K562 (cell line): ENCODE results near the gene KCNH2. TPM values are rescaled to one million over a fixed set of nuclear protein-coding genes. Genes with fewer than 3 reads are reported as not detected.

Experiments used
- CBFA2T2 ChIP-seq: fragments of 450-650 bp; conservative IDR thresholded peaks from 2 replicates; pipeline ENCODE4 v1.6.1; 2017; ENCODE audit warnings: mild to moderate bottlenecking
- CBFA2T3 ChIP-seq: fragments of 450-650 bp; IDR thresholded peaks from 2 replicates; pipeline ENCODE4 v1.6.1; 2017
- CREB1 ChIP-seq, 2 experiments: sonication (generic) in 1 of 2; formaldehyde crosslinking in 1 of 2; IDR thresholded peaks; 2 replicates each; pipeline versions ENCODE4 v1.6.1 to v1.8.0; 2012 to 2022; ENCODE audit warnings: inconsistent platforms in 1 of 2, mild to moderate bottlenecking in 1 of 2, missing genetic modification reagents in 1 of 2, moderate library complexity in 1 of 2
- CTCF ChIP-seq, 3 experiments: IDR thresholded peaks in 2 of 3; conservative IDR thresholded peaks in 1 of 3; 2 replicates each; pipeline ENCODE4 v1.5.1; 2011 to 2012; ENCODE audit warnings: low read length in 3 of 3, mild to moderate bottlenecking in 3 of 3, control low read depth in 2 of 3, improper control_type of control experiment in 1 of 3, inconsistent platforms in 1 of 3, low read depth in 1 of 3, mixed read lengths in 1 of 3, moderate library complexity in 1 of 3; ENCODE audit not compliant: insufficient read depth in 2 of 3
- DMBX1 ChIP-seq: fragments of 250-450 bp; sonication (Bioruptor Pico); IDR thresholded peaks from 2 replicates; pipeline ENCODE4 v1.8.0; 2022; ENCODE audit warnings: inconsistent platforms, mild to moderate bottlenecking, moderate library complexity, borderline replicate concordance
- EP400 ChIP-seq: fragments of 450-650 bp; IDR thresholded peaks from 2 replicates; pipeline ENCODE4 v1.6.1; 2017; ENCODE audit warnings: antibody characterized with exemption, mild to moderate bottlenecking, moderate library complexity
- HIVEP1 ChIP-seq: fragments of 250-450 bp; sonication (Bioruptor Pico); IDR thresholded peaks from 2 replicates; pipeline ENCODE4 v1.4.0; 2020; ENCODE audit warnings: mild to moderate bottlenecking
- KDM1A ChIP-seq, 2 experiments: fragments of 450-650 bp; IDR thresholded peaks; 2 replicates each; pipeline ENCODE4 v1.6.1; 2016; ENCODE audit warnings: mild to moderate bottlenecking in 2 of 2
- NCOA1 ChIP-seq: fragments of 450-650 bp; IDR thresholded peaks from 2 replicates; pipeline ENCODE4 v1.6.1; 2016; ENCODE audit warnings: low read depth
- NFE2L1 ChIP-seq: fragments of 450-650 bp; IDR thresholded peaks from 2 replicates; pipeline ENCODE4 v1.6.1; 2016; ENCODE audit warnings: missing genetic modification characterization, low read depth, mild to moderate bottlenecking, missing compliant biosample characterization, moderate library complexity, borderline replicate concordance
- OTX1 ChIP-seq: fragments of 450-650 bp; formaldehyde crosslinking; IDR thresholded peaks from 2 replicates; pipeline ENCODE4 v1.4.0; 2022; ENCODE audit warnings: mild to moderate bottlenecking
- PCBP1 ChIP-seq: fragments of 200-400 bp; formaldehyde crosslinking; IDR thresholded peaks from 2 replicates; pipeline ENCODE4 v1.6.1; 2018; ENCODE audit warnings: mild to moderate bottlenecking, low read depth, low read length; ENCODE audit not compliant: poor library complexity, severe bottlenecking
- POLR3A ChIP-seq: IDR thresholded peaks from 2 replicates; pipeline ENCODE4 v1.6.1; 2011; ENCODE audit warnings: borderline replicate concordance, mild to moderate bottlenecking, moderate library complexity; ENCODE audit not compliant: insufficient read length, insufficient read depth; ENCODE audit errors: extremely low read depth
- RAD51 ChIP-seq: fragments of 450-650 bp; IDR thresholded peaks from 2 replicates; pipeline ENCODE4 v1.7.1; 2016; ENCODE audit warnings: low read depth, mild to moderate bottlenecking, borderline replicate concordance
- RNF2 ChIP-seq: sonication (generic); IDR thresholded peaks from 2 replicates; pipeline ENCODE4 v1.6.1; 2016
- SAFB2 ChIP-seq: fragments of 200-400 bp; formaldehyde crosslinking; IDR thresholded peaks from 2 replicates; pipeline ENCODE4 v1.6.1; 2018; ENCODE audit warnings: borderline replicate concordance, low read length, low read depth, moderate library complexity; ENCODE audit not compliant: severe bottlenecking
- YY1 ChIP-seq, 3 experiments: IDR thresholded peaks; 2 replicates each; pipeline ENCODE4 v1.6.1; 2011; ENCODE audit warnings: low read length in 2 of 3, mild to moderate bottlenecking in 2 of 3, moderate library complexity in 2 of 3, borderline replicate concordance in 1 of 3, control low read depth in 1 of 3, low read depth in 1 of 3; ENCODE audit not compliant: insufficient read depth in 3 of 3, insufficient replicate concordance in 2 of 3, control insufficient read depth in 1 of 3, insufficient read length in 1 of 3; ENCODE audit errors: extremely low read depth in 1 of 3
- ZBTB34 ChIP-seq: fragments of 250-450 bp; sonication (Bioruptor Pico); IDR thresholded peaks from 2 replicates; pipeline ENCODE4 v1.8.0; 2021; ENCODE audit warnings: mild to moderate bottlenecking, moderate library complexity
- ZEB2 ChIP-seq: fragments of 450-650 bp; IDR thresholded peaks from 2 replicates; pipeline ENCODE4 v1.6.1; 2016
- ZFP1 ChIP-seq: fragments of 450-650 bp; formaldehyde crosslinking; IDR thresholded peaks from 2 replicates; pipeline ENCODE4 v1.4.0; 2020; ENCODE audit warnings: mild to moderate bottlenecking, mixed read lengths
- ZNF253 ChIP-seq: fragments of 250-450 bp; sonication (Bioruptor Pico); conservative IDR thresholded peaks from 2 replicates; pipeline ENCODE4 v1.6.1; 2021; ENCODE audit warnings: mild to moderate bottlenecking
- ZNF436 ChIP-seq: fragments of 250-450, 450-650 bp; sonication (Bioruptor Pico); formaldehyde crosslinking; IDR thresholded peaks from 2 replicates; pipeline ENCODE4 v1.7.0; 2020; ENCODE audit warnings: mild to moderate bottlenecking
- ZNF75A ChIP-seq: fragments of 450-650 bp; formaldehyde crosslinking; IDR thresholded peaks from 2 replicates; pipeline ENCODE4 v1.4.0; 2020; ENCODE audit warnings: mild to moderate bottlenecking
- ZNF830 ChIP-seq: fragments of 250-450 bp; sonication (Bioruptor Pico); IDR thresholded peaks from 2 replicates; pipeline ENCODE4 v1.5.0; 2021; ENCODE audit warnings: mild to moderate bottlenecking
- polyA plus RNA-seq, 8 experiments: library from polyadenylated mRNA; depleted of rRNA in 4 of 8; stranded (reverse) in 5 of 8; unstranded in 3 of 8; fragments of >200 nt; fragmentation: Nextera tagmentation in 2 of 8; fragmentation: Illumina TruSeq in 1 of 8; extraction: Ambion mirVana in 2 of 8; extraction: Trizol in 1 of 8; gene quantifications; 2 replicates each; pipeline versions ENCODE4 v1.2.1 to v1.2.3, GENCODE V29; 2011 to 2014; ENCODE audit warnings: inconsistent platforms in 1 of 8, missing spikeins in 1 of 8
- total RNA-seq, 7 experiments: library from RNA; depleted of rRNA in 6 of 7; stranded (reverse); fragments of >200 nt in 6 of 7; fragmentation: Illumina TruSeq in 2 of 7; extraction: Trizol in 2 of 7; gene quantifications; 2 replicates each; pipeline versions ENCODE4 v1.2.1 to v1.2.3, GENCODE V29; 2011 to 2021; ENCODE audit warnings: low replicate concordance in 1 of 7

The KCNH2 gene
- total and polyA plus RNA-seq, 9 of the 15 experiments (the other 6 are each of a cell fraction or from before 2014, with no cell fraction given) = 18.1 to 368 (median 218) TPM

GRCh38 chr7:150959739-150960734, 18.1 kb downstream of the KCNH2 start (continued):
- TF ChIP-seq PCBP1 = no peak
- peak; percentile 19 to 26 (median 25); a peak in 2 of 6 replicates for TF ChIP-seq CTCF (IDR thresholded peaks at IDR 0.05 in 2 of 3, conservative IDR thresholded peaks at IDR 0.05 in 1 of 3; ENCODE audit: insufficient read depth in 2 of 3, low read depth in 1 of 3, low read length in 3 of 3)
- TF ChIP-seq CREB1 (IDR thresholded peaks at IDR 0.05) = peak; percentile 82
- TF ChIP-seq CREB1 (CRISPR knock-in tag; IDR thresholded peaks at IDR 0.05) = peak; percentile 63
- peak; percentile 100 for TF ChIP-seq RNF2
- no peak for TF ChIP-seq NFE2L1 (tag)
- peak; percentile 61; the same call in 1 of the 2 replicates for TF ChIP-seq ZNF75A (CRISPR knock-in tag)
- no peak for TF ChIP-seq EP400
- peak; percentile 99 for TF ChIP-seq CBFA2T3
- no peak for TF ChIP-seq POLR3A
- TF ChIP-seq ZFP1 (CRISPR knock-in tag) = peak; percentile 71
- peak; percentile 96 for TF ChIP-seq OTX1 (CRISPR knock-in tag)
- peak; percentile 12; the same call in 1 of the 2 replicates for TF ChIP-seq ZBTB34 (CRISPR knock-in tag)
- 0 out of 2 replicates have a peak, but pooled peaks have one; percentile 54 for TF ChIP-seq ZNF830 (CRISPR knock-in tag)
- TF ChIP-seq KDM1A (IDR thresholded peaks at IDR 0.05) = no peak
- no peak for TF ChIP-seq SAFB2
- TF ChIP-seq DMBX1 = peak; percentile 95
- peak in 1 of 3 experiments; percentile 71 for TF ChIP-seq YY1 (IDR thresholded peaks at IDR 0.05; ENCODE audit: borderline replicate concordance in 1 of 3, control insufficient read depth in 1 of 3, extremely low read depth in 1 of 3, insufficient read depth in 3 of 3, insufficient read length in 1 of 3, insufficient replicate concordance in 2 of 3, low read depth in 1 of 3, low read length in 2 of 3)
- 0 out of 2 replicates have a peak, but pooled peaks have one; percentile 67 for TF ChIP-seq RAD51
- TF ChIP-seq ZNF436 (CRISPR knock-in tag) = no peak
- peak; percentile 92 for TF ChIP-seq NCOA1
- peak; percentile 92 for TF ChIP-seq HIVEP1 (CRISPR knock-in tag)
- no peak for TF ChIP-seq ZNF253
- peak; percentile 98 for TF ChIP-seq CBFA2T2
- peak; percentile 65; the same call in 1 of the 2 replicates for TF ChIP-seq ZEB2
